Thyroid gland (tissue), 4 donors: Measurements from ENCODE around the gene AADACL4. TPM values are rescaled to one million over a fixed set of nuclear protein-coding genes. Genes with fewer than 3 reads are reported as not detected.

Experiments used
- DNase-seq, 2 donors: peaks; one replicate each; pipeline ENCODE4 v3.0.0-alpha.2; 2019
- H3K27ac ChIP-seq, 3 donors: fragments of 200-600 bp; sonication (generic); 1 replicate in 2 of 3; 2 replicates in 1 of 3; pipeline ENCODE4 v1.5.1; 2016 to 2019; ENCODE audit warnings: mild to moderate bottlenecking in 1 of 3, moderate library complexity in 1 of 3
- H3K27me3 ChIP-seq: fragments of 200-600 bp; sonication (generic); one replicate; pipeline ENCODE4 v1.5.1; 2019
- H3K36me3 ChIP-seq, 2 donors: fragments of 200-600 bp; sonication (generic); one replicate each; pipeline ENCODE4 v1.5.1; 2016 to 2019
- H3K4me1 ChIP-seq, 2 donors: fragments of 200-600 bp; sonication (generic); one replicate each; pipeline ENCODE4 v1.5.1; 2017 to 2019
- H3K4me3 ChIP-seq, 3 donors: fragments of 200-600 bp; sonication (generic); replicated peaks in 1 of 3; 1 replicate in 2 of 3; 2 replicates in 1 of 3; pipeline ENCODE4 v1.5.1; 2016; ENCODE audit warnings: mild to moderate bottlenecking in 1 of 3
- H3K9me3 ChIP-seq: fragments of 200-600 bp; sonication (generic); one replicate; pipeline ENCODE4 v1.5.1; 2017
- CTCF ChIP-seq, 6 experiments: fragments of 200-600 bp in 3 of 6; fragments of 450-650 bp in 3 of 6; sonication (generic) in 3 of 6; IDR thresholded peaks; one replicate each; pipeline ENCODE4 v1.5.1; 2016 to 2019; ENCODE audit warnings: antibody characterized with exemption in 6 of 6, mild to moderate bottlenecking in 2 of 6, inconsistent platforms in 1 of 6, moderate library complexity in 1 of 6
- POLR2A ChIP-seq, 2 donors: fragments of 450-650 bp; IDR thresholded peaks; one replicate each; pipeline ENCODE4 v1.6.1; 2017; ENCODE audit warnings: antibody characterized with exemption in 2 of 2, mild to moderate bottlenecking in 2 of 2, moderate library complexity in 1 of 2
- WGBS, 2 donors: methylation state at CpG; one replicate each; pipeline ENCODE4 v1.1.5; 2017; 5-methylcytosine and 5-hydroxymethylcytosine counted together
- intact Hi-C: fragments of 100-400 bp; cut with DNase I; formaldehyde crosslinking; loops from one replicate; pipeline ENCODE4 v1.15.1; 2023
- small RNA-seq: library from RNA; depleted of rRNA; stranded (forward); fragments of <200 nt; gene quantifications from one replicate; pipeline ENCODE3, GENCODE V24; 2016
- total RNA-seq, 4 donors: library from RNA; depleted of rRNA; stranded (reverse); fragments of >200 nt; gene quantifications; one replicate each; pipeline ENCODE4 v1.2.3, GENCODE V29; 2016

The AADACL4 gene
- total RNA-seq, 4 donors from 2014 or later: not detected

DNA sequence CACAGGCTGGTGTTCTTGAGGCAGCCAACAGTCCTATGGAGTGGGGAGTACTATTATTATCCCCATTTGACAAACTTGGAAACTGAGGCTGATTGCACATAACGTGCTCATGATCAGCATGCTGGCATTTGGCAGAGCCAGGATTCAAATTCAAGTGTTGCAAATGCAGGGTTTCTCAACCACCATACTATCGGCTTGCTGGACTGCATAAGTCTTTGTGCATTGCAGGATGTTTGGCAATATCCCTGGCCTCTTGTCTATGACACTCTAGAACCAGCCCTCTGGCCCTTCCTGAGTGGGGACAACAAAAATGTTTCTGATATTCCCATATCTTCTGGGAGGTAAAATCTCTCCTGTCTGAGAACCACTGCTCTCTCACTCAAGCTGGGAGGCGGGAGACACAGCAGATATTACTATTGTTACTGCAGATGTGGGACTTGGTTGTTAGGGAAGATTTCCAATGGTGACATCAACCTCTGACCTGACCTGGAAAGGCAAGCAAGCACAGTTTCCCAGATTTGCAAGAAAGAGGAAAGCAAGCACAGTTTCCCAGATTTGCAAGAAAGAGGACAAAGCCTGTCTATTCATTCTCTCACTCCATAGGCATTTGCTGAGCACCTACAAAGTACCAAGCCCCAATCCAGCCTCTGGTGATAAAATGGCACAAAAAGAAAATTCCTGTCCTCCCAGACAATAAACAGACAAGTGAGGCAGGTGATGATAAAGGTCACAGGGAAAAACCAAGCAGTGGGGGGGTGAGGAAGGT is 71.0 kb downstream of the AADACL4 start:
- 77 to 80% methylated on average over 3 of the region's 3 CpGs for WGBS, 2 donors
- no peak for DNase-seq
- TF ChIP-seq POLR2A (IDR thresholded peaks at IDR 0.05): no peak
- no peak for TF ChIP-seq CTCF (IDR thresholded peaks at IDR 0.05)

DNA sequence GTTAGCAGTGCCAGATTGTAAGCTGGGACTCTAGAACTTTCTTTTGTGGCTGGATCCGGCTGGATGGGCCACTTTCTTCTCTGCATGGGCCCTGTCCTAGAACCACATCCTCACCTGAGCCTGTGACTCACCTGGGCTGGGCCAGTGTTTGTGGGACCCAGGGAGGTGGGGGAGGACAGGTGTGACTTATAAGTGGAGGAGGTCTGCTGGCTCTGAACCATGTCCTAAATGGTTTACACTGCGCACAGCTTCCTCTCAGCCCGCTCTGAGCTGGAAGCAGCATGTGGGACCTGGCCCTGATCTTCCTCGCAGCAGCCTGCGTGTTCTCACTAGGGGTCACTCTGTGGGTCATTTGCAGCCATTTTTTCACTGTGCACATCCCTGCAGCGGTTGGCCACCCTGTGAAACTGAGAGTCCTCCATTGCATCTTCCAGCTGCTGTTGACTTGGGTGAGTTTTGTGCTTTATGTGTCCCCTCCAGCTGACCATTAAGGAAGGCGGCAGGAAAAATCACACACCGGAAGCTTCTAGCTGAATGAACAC is 72.1 kb downstream of the AADACL4 start, which contains the start of gene AADACL3:
Gene AADACL3 (plus strand): TSS at position 215 of the 542 bp plus-strand sequence. CDS start 67 bp downstream, at position 282.
- Histone ChIP-seq H3K36me3 (no peaks in the 10 kb centered on the region), H3K27me3 (no peaks in the 10 kb centered on the region), H3K9me3 (no peaks in the 10 kb centered on the region), H3K4me3 (no peak within 1 kb of the TSS), H3K4me1 (no peaks in the 10 kb centered on the region), H3K27ac (no peak within 1 kb of the TSS)
- intact Hi-C loops: no loop called here
- no peak for TF ChIP-seq CTCF (IDR thresholded peaks at IDR 0.05)
- no peak for TF ChIP-seq POLR2A (IDR thresholded peaks at IDR 0.05)
- no peak for DNase-seq
- 88 to 95% methylated on average over 8 of the region's 8 CpGs for WGBS, 2 donors

More for the DNA sequence above, 71.0 kb downstream of the AADACL4 start:
- Histone ChIP-seq H3K27ac (no peak overlapping the region), H3K4me3 (no peak overlapping the region), H3K27me3 (no peaks in the 10 kb centered on the region), H3K4me1 (no peaks in the 10 kb centered on the region), H3K9me3 (no peaks in the 10 kb centered on the region), H3K36me3 (no peaks in the 10 kb centered on the region)
- intact Hi-C loops: no loop called here

Small RNA genes lying within 50 kb of the gene (small RNA-seq; reads per million reads assigned to genes)
- gene AC244670.1: not detected

Other genes with a start within 250 kb of the AADACL4 start
- gene DHRS3, start 25.9 kb upstream of the AADACL4 start, total RNA-seq: 100 to 1,000 TPM; 181 to 304 (median 268) TPM
- not detected for gene AADACL3, start 72.0 kb downstream of the AADACL4 start, total RNA-seq
- not detected for gene CFAP107, start 102.1 kb downstream of the AADACL4 start, total RNA-seq
- gene PRAMEF12, start 129.7 kb downstream of the AADACL4 start, total RNA-seq: not detected
- not detected for gene PRAMEF1, start 147.3 kb downstream of the AADACL4 start, total RNA-seq
- not detected for gene PRAMEF11, start 187.3 kb downstream of the AADACL4 start, total RNA-seq
- not detected for gene HNRNPCL1, start 204.6 kb downstream of the AADACL4 start, total RNA-seq
- gene PRAMEF2, start 213.0 kb downstream of the AADACL4 start, total RNA-seq: not detected
- not detected for gene PRAMEF4, start 242.1 kb downstream of the AADACL4 start, total RNA-seq